ENCODE results near the gene UMAD1. TPM values are rescaled to one million over a fixed set of nuclear protein-coding genes. Genes with fewer than 3 reads are reported as not detected.

The UMAD1 gene
- total RNA-seq, 2 donors from 2014 or later, result 19.5 to 31.4 TPM

- no peaks in the 10 kb centered on the region for H3K36me3 ChIP-seq
- WGBS, result 58% methylated on average over 5 of the region's 5 CpGs
- intact Hi-C loops (cut with DNase I), result loop anchor here (5.0 to 10.0 kb wide), 3 partner anchors 79 to 453 kb away; partner anchors contain the start of gene GLCCI1
- peak overlapping the region; percentile 10 to 25 for H3K4me3 ChIP-seq
- no peaks in the 10 kb centered on the region for H3K27me3 ChIP-seq (replicated peaks; ENCODE audit: insufficient read depth)
- peak in 3 of 4 experiments; percentile 57 to 64 (median 61) for TF ChIP-seq CTCF (IDR thresholded peaks at IDR 0.05)
- TF ChIP-seq POLR2A (IDR thresholded peaks at IDR 0.05), result no peak
- no peaks in the 10 kb centered on the region for H3K9me3 ChIP-seq
- H3K27ac ChIP-seq, result peak overlapping the region; percentile 58 to 65
- H3K4me1 ChIP-seq (replicated peaks), result no peaks in the 10 kb centered on the region
- no peak for DNase-seq (ENCODE audit: low spot score)
Observed at GRCh38 chr7:7761340-7761973, 120.9 kb downstream of the UMAD1 start.

GRCh38 chr7:7761974-7762779 is 121.6 kb downstream of the UMAD1 start:
- no peak for DNase-seq (ENCODE audit: low spot score)
- TF ChIP-seq CTCF (IDR thresholded peaks at IDR 0.05), result peak in 1 of 4 experiments; percentile 4
- peak; percentile 27 for TF ChIP-seq POLR2AphosphoS5 (IDR thresholded peaks at IDR 0.05)
- no peak for TF ChIP-seq POLR2A (IDR thresholded peaks at IDR 0.05)
- Histone ChIP-seq H3K36me3 (no peaks in the 10 kb centered on the region), H3K27ac (peak overlapping the region; percentile 58 to 65), H3K4me3 (peak overlapping the region; percentile 10 to 25), H3K9me3 (no peaks in the 10 kb centered on the region), H3K4me1 (replicated peaks) (no peaks in the 10 kb centered on the region), H3K27me3 (replicated peaks; ENCODE audit: insufficient read depth) (no peaks in the 10 kb centered on the region)
- intact Hi-C loops (cut with DNase I), result loop anchor here (5.0 to 10.0 kb wide), 3 partner anchors 80 to 453 kb away; partner anchors contain the start of gene GLCCI1
- 22% methylated on average over 9 of the region's 9 CpGs for WGBS

- Histone ChIP-seq H3K36me3 (no peaks in the 10 kb centered on the region), H3K9me3 (no peaks in the 10 kb centered on the region), H3K4me1 (replicated peaks) (no peaks in the 10 kb centered on the region), H3K27ac (peak overlapping the region; percentile 25 to 33), H3K27me3 (replicated peaks; ENCODE audit: insufficient read depth) (no peaks in the 10 kb centered on the region), H3K4me3 (no peak overlapping the region)
- TF ChIP-seq POLR2AphosphoS5 (IDR thresholded peaks at IDR 0.05) (no peak), CTCF (IDR thresholded peaks at IDR 0.05) (no peak), POLR2A (IDR thresholded peaks at IDR 0.05) (no peak)
- intact Hi-C loops (cut with DNase I), result loop anchor here (5.0 to 10.0 kb wide), 3 partner anchors 82 to 450 kb away; partner anchors contain the start of gene GLCCI1
- WGBS, result 76% methylated on average over 3 of the region's 3 CpGs
- no peak for DNase-seq (ENCODE audit: low spot score)
Observed at GRCh38 chr7:7764520-7765396, 124.2 kb downstream of the UMAD1 start.

- intact Hi-C loops (cut with DNase I), result loop anchor here (10.0 kb wide), 2 partner anchors 199 to 449 kb away; partner anchors contain the start of gene GLCCI1
- no peak for DNase-seq (ENCODE audit: low spot score)
- Histone ChIP-seq H3K4me3 (no peak overlapping the region), H3K4me1 (replicated peaks) (no peaks in the 10 kb centered on the region), H3K27me3 (replicated peaks; ENCODE audit: insufficient read depth) (no peaks in the 10 kb centered on the region), H3K27ac (no peak overlapping the region), H3K9me3 (no peaks in the 10 kb centered on the region), H3K36me3 (no peaks in the 10 kb centered on the region)
- TF ChIP-seq POLR2A (IDR thresholded peaks at IDR 0.05) (no peak), POLR2AphosphoS5 (IDR thresholded peaks at IDR 0.05) (peak; percentile 18), CTCF (IDR thresholded peaks at IDR 0.05) (no peak)
Observed at GRCh38 chr7:7765422-7765821, 124.9 kb downstream of the UMAD1 start.
